Measurements from ENCODE around the gene OR6C65. TPM values are rescaled to one million over a fixed set of nuclear protein-coding genes. Genes with fewer than 3 reads are reported as not detected.
"Not testable (repeated sequence)": the region's sequence is repeated elsewhere in the genome, so short reads cannot be mapped to it uniquely, and the experiment has no call there.

Gene OR6C65
- total RNA-seq, 1 donor: not detected

- no peak overlapping the region for H3K4me3 ChIP-seq (ENCODE audit: low read depth, low read length)
- DNase-seq (ENCODE audit: low read depth): no peak
- no peak for TF ChIP-seq CTCF (IDR thresholded peaks at IDR 0.05; ENCODE audit: insufficient read depth, low read length)
Measured at GRCh38 chr12:55396326-55396725, 4.0 kb upstream of the OR6C65 start.

- DNase-seq (ENCODE audit: low read depth): no peak
- no peak overlapping the region for H3K4me3 ChIP-seq (ENCODE audit: low read depth, low read length)
- TF ChIP-seq CTCF (IDR thresholded peaks at IDR 0.05; ENCODE audit: insufficient read depth, low read length): no peak
Measured at GRCh38 chr12:55407866-55408265, 7.5 kb downstream of the OR6C65 start.

GRCh38 chr12:55409133-55409532, 8.8 kb downstream of the OR6C65 start:
- not testable (repeated sequence) for H3K4me3 ChIP-seq (ENCODE audit: low read depth, low read length); DNase-seq (ENCODE audit: low read depth)

DNA sequence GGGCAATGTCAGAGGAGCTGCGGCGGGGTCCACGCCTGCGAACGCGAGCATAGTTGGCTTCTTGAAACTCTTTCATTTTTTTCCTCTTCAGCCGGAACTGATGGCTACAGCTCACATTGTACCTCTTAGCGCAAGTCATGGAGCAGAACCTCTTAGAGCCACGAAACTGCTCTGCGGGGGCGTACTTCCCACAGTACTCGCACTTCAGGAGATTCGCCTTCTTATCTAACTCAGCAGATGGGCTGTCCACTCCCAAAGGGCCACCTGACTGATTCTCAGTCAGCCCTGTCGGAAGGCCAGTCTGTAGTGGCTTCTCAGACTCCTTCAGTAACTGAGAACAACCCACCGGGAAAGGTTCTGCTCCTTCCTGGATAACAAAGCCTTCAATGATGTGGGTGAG, 11.8 kb downstream of the OR6C65 start:
- not testable (repeated sequence) for DNase-seq (ENCODE audit: low read depth)

DNA sequence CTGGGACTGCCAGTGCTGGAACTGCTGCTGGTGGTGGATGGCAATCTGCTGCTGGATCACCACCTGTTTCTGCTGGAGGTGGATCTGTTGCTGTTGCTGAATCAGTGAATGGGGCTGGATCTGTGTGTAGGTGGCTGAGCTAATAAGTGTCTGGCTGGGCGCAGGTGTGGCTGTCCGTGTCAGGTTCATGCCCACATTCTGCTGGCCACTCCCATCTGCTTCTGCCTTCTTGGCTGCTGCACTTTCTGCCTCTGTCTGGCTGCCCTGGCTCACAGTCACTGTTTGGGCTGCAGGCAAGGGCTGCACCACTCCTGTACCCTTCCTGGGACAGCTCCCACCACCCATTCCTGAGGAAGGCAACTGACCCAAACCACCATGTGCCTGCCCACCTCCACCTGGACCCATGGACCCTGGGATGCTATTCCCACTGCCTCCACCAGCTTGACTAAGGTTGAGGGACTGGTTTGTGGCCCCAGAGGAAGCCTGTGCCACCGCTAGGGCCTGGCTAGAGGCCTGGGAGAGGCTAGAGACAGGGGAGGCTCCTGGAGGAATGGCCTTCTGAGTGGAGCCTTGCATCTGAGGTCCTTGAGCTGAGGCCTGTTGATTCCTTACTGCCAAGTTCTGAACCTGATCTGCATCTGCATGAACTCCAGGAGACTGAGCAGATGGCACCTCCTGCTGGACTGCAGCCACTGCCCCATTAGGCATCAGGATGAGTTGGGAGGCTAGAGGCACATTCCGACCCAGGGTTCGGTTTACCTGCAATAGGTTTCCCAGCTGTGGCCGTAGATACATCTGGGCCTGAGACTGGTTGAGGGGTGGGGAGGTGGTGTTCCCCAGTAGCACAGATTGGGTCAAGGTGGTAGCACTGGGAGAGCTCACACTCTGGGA, 13.4 kb downstream of the OR6C65 start:
- not testable (repeated sequence) for H3K4me3 ChIP-seq (ENCODE audit: low read depth, low read length)

More for the DNA sequence above, 11.8 kb downstream of the OR6C65 start:
- H3K4me3 ChIP-seq (ENCODE audit: low read depth, low read length): not testable (repeated sequence)

GRCh38 chr12:55414396-55414823, 14.1 kb downstream of the OR6C65 start:
- DNase-seq (ENCODE audit: low read depth); H3K4me3 ChIP-seq (ENCODE audit: low read depth, low read length): not testable (repeated sequence)

More for the DNA sequence above, 13.4 kb downstream of the OR6C65 start:
- DNase-seq (ENCODE audit: low read depth): not testable (repeated sequence)

DNA sequence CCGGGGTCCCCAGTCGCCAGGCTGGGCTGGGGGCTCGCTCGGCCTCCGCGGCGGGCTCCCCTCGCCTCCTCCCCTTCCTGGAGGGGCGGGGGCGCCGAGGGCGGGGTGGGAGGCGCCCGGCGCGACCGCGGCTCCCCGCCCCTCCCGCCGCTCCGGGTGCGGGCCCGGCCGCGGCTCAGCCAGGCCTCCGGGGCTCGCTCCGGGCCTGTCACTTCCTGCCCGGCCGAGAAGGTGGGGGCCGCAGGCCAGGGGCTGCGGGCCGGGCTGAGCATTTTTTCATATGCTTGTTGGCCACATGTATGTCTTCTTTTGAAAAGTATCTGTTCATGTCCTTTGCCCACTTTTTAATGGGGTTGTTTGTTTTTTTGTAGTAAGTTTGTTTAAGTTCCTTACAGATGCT, 14.6 kb downstream of the OR6C65 start:
- H3K4me3 ChIP-seq (ENCODE audit: low read depth, low read length); DNase-seq (ENCODE audit: low read depth): not testable (repeated sequence)

GRCh38 chr12:55416961-55417360, 16.6 kb downstream of the OR6C65 start:
- TF ChIP-seq CTCF (IDR thresholded peaks at IDR 0.05; ENCODE audit: insufficient read depth, low read length): no peak
- no peak for DNase-seq (ENCODE audit: low read depth)
- no peak overlapping the region for H3K4me3 ChIP-seq (ENCODE audit: low read depth, low read length)

GRCh38 chr12:55420307-55420962, 20.1 kb downstream of the OR6C65 start:
- no peak overlapping the region for H3K4me3 ChIP-seq (ENCODE audit: low read depth, low read length)
- no peak for TF ChIP-seq CTCF (IDR thresholded peaks at IDR 0.05; ENCODE audit: insufficient read depth, low read length)
- DNase-seq (ENCODE audit: low read depth): no peak
